ENCODE results near the gene PRR15L. TPM values are rescaled to one million over a fixed set of nuclear protein-coding genes. Genes with fewer than 3 reads are reported as not detected.

PRR15L gene
- polyA plus RNA-seq, 1 experiment, result not detected

DNA sequence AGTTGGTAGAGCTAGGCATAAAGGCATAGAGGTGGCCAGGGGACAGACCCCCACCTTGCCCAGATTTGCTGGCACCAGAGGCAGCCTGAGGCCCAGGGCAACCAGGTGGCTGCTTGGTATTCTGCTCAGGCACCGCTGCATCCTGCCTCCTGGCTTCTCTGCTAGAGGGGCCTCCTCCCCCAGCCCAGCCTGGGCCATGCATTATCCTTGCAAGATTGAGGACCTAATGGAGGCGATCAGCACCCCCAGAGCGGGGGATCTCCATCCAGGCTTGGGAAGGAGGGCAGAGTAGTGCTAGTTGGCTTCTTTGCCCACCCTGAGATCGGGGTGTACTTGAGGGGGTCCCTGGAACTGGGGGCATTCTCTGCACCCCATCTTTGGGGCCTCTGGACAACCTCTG, 37.0 kb upstream of the PRR15L start:
- ChIA-PET POLR2A (no interaction called here), CTCF (interaction anchor here (1.3 to 30.9 kb wide), 4 partner anchors 8 to 24 kb away, joined by 4 to 575 read pairs (median 9); partner anchors contain the start of gene CDK5RAP3)
- Histone ChIP-seq H3K36me3 (ENCODE audit: control insufficient read depth, insufficient read depth, low read length) (no peaks in the 10 kb centered on the region), H3K4me3 (ENCODE audit: low read depth, low read length) (no peak overlapping the region), H3K27me3 (ENCODE audit: control insufficient read depth, insufficient read depth, low read length) (0 out of 2 replicates have a peak, but pooled peaks cover 1% of the 10 kb centered on the region)
- TF ChIP-seq, protein P1, sequence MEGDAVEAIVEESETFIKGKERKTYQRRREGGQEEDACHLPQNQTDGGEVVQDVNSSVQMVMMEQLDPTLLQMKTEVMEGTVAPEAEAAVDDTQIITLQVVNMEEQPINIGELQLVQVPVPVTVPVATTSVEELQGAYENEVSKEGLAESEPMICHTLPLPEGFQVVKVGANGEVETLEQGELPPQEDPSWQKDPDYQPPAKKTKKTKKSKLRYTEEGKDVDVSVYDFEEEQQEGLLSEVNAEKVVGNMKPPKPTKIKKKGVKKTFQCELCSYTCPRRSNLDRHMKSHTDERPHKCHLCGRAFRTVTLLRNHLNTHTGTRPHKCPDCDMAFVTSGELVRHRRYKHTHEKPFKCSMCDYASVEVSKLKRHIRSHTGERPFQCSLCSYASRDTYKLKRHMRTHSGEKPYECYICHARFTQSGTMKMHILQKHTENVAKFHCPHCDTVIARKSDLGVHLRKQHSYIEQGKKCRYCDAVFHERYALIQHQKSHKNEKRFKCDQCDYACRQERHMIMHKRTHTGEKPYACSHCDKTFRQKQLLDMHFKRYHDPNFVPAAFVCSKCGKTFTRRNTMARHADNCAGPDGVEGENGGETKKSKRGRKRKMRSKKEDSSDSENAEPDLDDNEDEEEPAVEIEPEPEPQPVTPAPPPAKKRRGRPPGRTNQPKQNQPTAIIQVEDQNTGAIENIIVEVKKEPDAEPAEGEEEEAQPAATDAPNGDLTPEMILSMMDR (IDR thresholded peaks at IDR 0.05; ENCODE audit: insufficient read depth, low read depth, low read length), result no peak
- DNase-seq (ENCODE audit: low read depth), result no peak

DNA sequence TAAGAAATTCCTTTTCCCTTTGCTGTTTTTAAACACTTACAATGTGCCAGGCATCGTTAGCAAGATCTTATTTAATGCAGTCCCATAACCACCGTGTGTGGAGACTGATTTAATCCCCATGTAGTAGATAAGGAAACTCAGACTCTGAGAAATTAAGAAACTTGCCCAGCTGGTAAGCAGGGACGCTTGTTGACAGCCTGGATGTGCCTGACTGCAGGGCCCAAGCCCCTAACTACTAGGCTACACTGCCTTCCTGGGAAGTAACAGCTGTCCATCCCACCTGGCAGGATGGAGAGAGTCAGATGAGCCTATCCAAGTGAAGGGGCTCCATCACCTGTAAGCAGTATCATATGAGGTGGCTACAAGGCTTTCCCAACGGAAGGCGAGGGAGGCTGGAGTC, 36.3 kb upstream of the PRR15L start:
- ChIA-PET POLR2A (no interaction called here), CTCF (interaction anchor here (1.3 to 30.9 kb wide), 4 partner anchors 9 to 23 kb away, joined by 4 to 575 read pairs (median 9); partner anchors contain the start of gene CDK5RAP3)

GRCh38 chr17:47993031-47993564, 35.4 kb upstream of the PRR15L start:
- DNase-seq (ENCODE audit: low read depth), result no peak
- POLR2A ChIA-PET, result no interaction called here
- TF ChIP-seq, protein P1 (IDR thresholded peaks at IDR 0.05; ENCODE audit: insufficient read depth, low read depth, low read length), result no peak
- H3K27me3 ChIP-seq (ENCODE audit: control insufficient read depth, insufficient read depth, low read length), result 0 out of 2 replicates have a peak, but pooled peaks cover 1% of the 10 kb centered on the region
- H3K4me3 ChIP-seq (ENCODE audit: low read depth, low read length), result no peak overlapping the region
- H3K36me3 ChIP-seq (ENCODE audit: control insufficient read depth, insufficient read depth, low read length), result no peaks in the 10 kb centered on the region
- CTCF ChIA-PET, result interaction anchor here (0.6 to 30.9 kb wide), 5 partner anchors 14 to 55 kb away, joined by 3 to 575 read pairs (median 4); partner anchors contain the start of gene NFE2L1

More for the DNA sequence above, 36.3 kb upstream of the PRR15L start:
- TF ChIP-seq, protein P1 (IDR thresholded peaks at IDR 0.05; ENCODE audit: insufficient read depth, low read depth, low read length), result no peak
- H3K36me3 ChIP-seq (ENCODE audit: control insufficient read depth, insufficient read depth, low read length), result no peaks in the 10 kb centered on the region
- 0 out of 2 replicates have a peak, but pooled peaks cover 1% of the 10 kb centered on the region for H3K27me3 ChIP-seq (ENCODE audit: control insufficient read depth, insufficient read depth, low read length)
- H3K4me3 ChIP-seq (ENCODE audit: low read depth, low read length), result no peak overlapping the region
- DNase-seq (ENCODE audit: low read depth), result no peak

DNA sequence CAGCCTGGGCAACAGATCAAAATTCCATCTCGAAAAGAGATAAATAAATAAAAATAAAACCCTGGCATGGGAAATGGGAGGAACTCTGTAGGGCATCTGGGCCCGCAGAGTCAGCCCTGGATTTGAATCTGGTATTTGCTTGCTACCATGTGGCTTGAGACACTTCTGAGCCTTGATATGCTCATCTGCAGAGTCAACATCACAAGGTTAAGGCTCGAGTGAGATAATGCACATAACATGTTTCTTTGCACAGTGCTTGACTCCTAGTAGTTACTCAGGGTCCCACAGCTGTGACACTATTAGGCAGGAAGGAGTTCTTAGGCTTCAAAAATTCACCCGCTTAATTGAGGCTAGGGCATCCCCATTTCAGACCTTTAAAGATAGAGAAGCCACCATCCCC, 34.5 kb upstream of the PRR15L start:
- no peak overlapping the region for H3K4me3 ChIP-seq (ENCODE audit: low read depth, low read length)
- TF ChIP-seq, protein P1 (IDR thresholded peaks at IDR 0.05; ENCODE audit: insufficient read depth, low read depth, low read length), result no peak
- 0 out of 2 replicates have a peak, but pooled peaks cover 1% of the 10 kb centered on the region for H3K27me3 ChIP-seq (ENCODE audit: control insufficient read depth, insufficient read depth, low read length)
- H3K36me3 ChIP-seq (ENCODE audit: control insufficient read depth, insufficient read depth, low read length), result no peaks in the 10 kb centered on the region
- ChIA-PET CTCF (interaction anchor here (1.2 to 30.9 kb wide), 2 partner anchors 23 to 33 kb away, joined by 3 to 575 read pairs; no protein-coding TSS in a partner anchor), POLR2A (no interaction called here)
- no peak for DNase-seq (ENCODE audit: low read depth)

DNA sequence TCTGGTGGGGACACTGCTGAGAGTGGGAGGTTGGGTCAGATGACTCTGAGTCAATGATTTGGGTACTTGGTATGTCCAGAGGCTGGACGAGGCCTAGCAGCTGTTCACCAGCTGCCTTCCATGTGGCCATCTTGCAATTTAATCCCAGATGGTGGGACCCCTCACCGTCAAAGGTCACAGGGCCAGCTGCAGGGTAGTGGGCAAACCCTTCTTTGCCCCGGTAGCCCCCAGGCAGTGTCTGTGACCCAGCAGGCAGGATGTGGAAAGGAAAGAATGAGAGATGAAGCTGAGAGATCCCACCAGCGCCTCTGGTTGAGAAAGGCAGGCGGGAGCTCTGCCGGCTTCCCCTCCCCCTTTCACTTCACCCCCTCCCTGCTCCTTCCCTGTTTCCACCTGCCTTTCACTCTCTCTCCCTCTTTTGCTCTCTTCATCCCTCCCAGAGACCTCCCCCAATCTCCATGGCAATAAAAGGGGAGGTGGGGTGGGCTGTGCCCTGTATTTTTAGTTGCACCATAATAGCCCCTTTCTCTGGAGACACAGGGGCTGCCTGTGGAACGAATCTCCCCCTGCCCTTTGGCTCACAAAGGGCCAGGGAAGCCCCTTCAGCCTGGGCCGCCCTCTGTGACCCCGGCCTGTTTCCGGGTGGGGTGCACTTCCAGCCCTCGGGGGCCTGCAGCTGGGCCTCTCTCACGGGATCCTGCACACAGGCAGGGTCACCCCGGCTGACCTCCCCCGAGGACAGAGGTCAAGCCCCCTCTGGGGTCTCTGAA, 33.5 kb upstream of the PRR15L start:
- H3K36me3 ChIP-seq (ENCODE audit: control insufficient read depth, insufficient read depth, low read length), result no peaks in the 10 kb centered on the region
- no peak overlapping the region for H3K4me3 ChIP-seq (ENCODE audit: low read depth, low read length)
- TF ChIP-seq, protein P1 (IDR thresholded peaks at IDR 0.05; ENCODE audit: insufficient read depth, low read depth, low read length), result no peak
- POLR2A ChIA-PET, result no interaction called here
- CTCF ChIA-PET, result interaction anchor here (0.6 to 30.9 kb wide), 6 partner anchors 9 to 96 kb away, joined by 3 to 575 read pairs (median 4); partner anchors contain the start of gene CDK5RAP3
- DNase-seq (ENCODE audit: low read depth), result no peak
- H3K27me3 ChIP-seq (ENCODE audit: control insufficient read depth, insufficient read depth, low read length), result 0 out of 2 replicates have a peak, but pooled peaks cover 1% of the 10 kb centered on the region

Measured in BJ (cell line).